Inflammatory macrophage treated with lipopolysaccharide for 4 hours (primary cell): ENCODE results near the gene AP2S1.
"Not testable (repeated sequence)": the region's sequence is repeated elsewhere in the genome, so short reads cannot be mapped to it uniquely, and the experiment has no call there.

Experiments used
- DNase-seq: peaks from one replicate; pipeline ENCODE4 v3.0.0-alpha.2; 2020

AP2S1 gene

GRCh38 chr19:46866407-46867136 lies 15.9 kb upstream of the AP2S1 start:
- no peak for DNase-seq

- DNase-seq, result no peak
These were observed 13.4 kb upstream of the AP2S1 start for GRCh38 chr19:46863818-46864629.

GRCh38 chr19:46862974-46863632 lies 12.5 kb upstream of the AP2S1 start:
- peak; percentile 3 for DNase-seq

- DNase-seq, result no peak
These were observed 11.8 kb upstream of the AP2S1 start for GRCh38 chr19:46862503-46862834.

GRCh38 chr19:46861691-46862502 lies 11.3 kb upstream of the AP2S1 start:
- peak; percentile 23 for DNase-seq

- peak; percentile 84 for DNase-seq
These were observed 10.4 kb upstream of the AP2S1 start, which contains the start of gene ARHGAP35 for GRCh38 chr19:46860846-46861690. TSS of gene ARHGAP35 (plus strand) at chr19:46860997. CDS start at chr19:46918676, 57,679 bp downstream.

- peak; percentile 97 for DNase-seq
These were observed 9.6 kb upstream of the AP2S1 start for GRCh38 chr19:46860125-46860845.

- no peak for DNase-seq
These were observed 9.0 kb upstream of the AP2S1 start for GRCh38 chr19:46859637-46860124.

- DNase-seq, result peak; percentile 93
These were observed 5.7 kb upstream of the AP2S1 start for GRCh38 chr19:46856062-46857022.

GRCh38 chr19:46854698-46855097 lies 4.1 kb upstream of the AP2S1 start:
- not testable (repeated sequence) for DNase-seq

GRCh38 chr19:46852830-46853229 lies 2.2 kb upstream of the AP2S1 start:
- DNase-seq, result no peak

- DNase-seq, result peak; percentile 49
These were observed 1.0 kb downstream of the AP2S1 start for GRCh38 chr19:46849610-46850009.

GRCh38 chr19:46848389-46848788 lies 2.3 kb downstream of the AP2S1 start:
- peak; percentile 3 for DNase-seq

GRCh38 chr19:46847528-46847927 lies 3.1 kb downstream of the AP2S1 start:
- DNase-seq, result no peak

GRCh38 chr19:46845959-46846459 lies 4.6 kb downstream of the AP2S1 start:
- DNase-seq, result peak; percentile 57

- peak; percentile 13 for DNase-seq
These were observed 6.6 kb downstream of the AP2S1 start for GRCh38 chr19:46844067-46844489.

- DNase-seq, result no peak
These were observed 7.9 kb downstream of the AP2S1 start for GRCh38 chr19:46842791-46843190.

GRCh38 chr19:46841458-46842083 lies 9.1 kb downstream of the AP2S1 start:
- no peak for DNase-seq

GRCh38 chr19:46840498-46840942 lies 10.1 kb downstream of the AP2S1 start:
- peak; percentile 66 for DNase-seq
